Upper lobe of left lung (tissue), 4 donors: ENCODE data around the gene SPOCK3.

ENCODE experiments used
- EP300 ChIP-seq, 4 donors: sonication (generic); formaldehyde crosslinking; IDR thresholded peaks; one replicate each; pipeline ENCODE4 v1.5.1; 2017; ENCODE audit warnings: antibody characterized with exemption in 4 of 4, control low read depth in 2 of 4
- POLR2A ChIP-seq, 4 donors: fragments of 450-650 bp; IDR thresholded peaks; one replicate each; pipeline ENCODE4 v1.5.1; 2016 to 2017; ENCODE audit warnings: antibody characterized with exemption in 4 of 4, mild to moderate bottlenecking in 2 of 4
- POLR2AphosphoS5 ChIP-seq, 2 donors: sonication (generic); formaldehyde crosslinking; IDR thresholded peaks; one replicate each; pipeline ENCODE4 v1.5.1; 2017; ENCODE audit warnings: antibody characterized with exemption in 2 of 2
- TF ChIP-seq, protein P1 (sequence below), 6 experiments: fragments of 450-650 bp in 4 of 6; fragments of 200-600 bp in 2 of 6; sonication (generic) in 2 of 6; IDR thresholded peaks; one replicate each; pipeline ENCODE4 v1.5.1; 2016 to 2019; ENCODE audit warnings: antibody characterized with exemption in 6 of 6

DNA sequence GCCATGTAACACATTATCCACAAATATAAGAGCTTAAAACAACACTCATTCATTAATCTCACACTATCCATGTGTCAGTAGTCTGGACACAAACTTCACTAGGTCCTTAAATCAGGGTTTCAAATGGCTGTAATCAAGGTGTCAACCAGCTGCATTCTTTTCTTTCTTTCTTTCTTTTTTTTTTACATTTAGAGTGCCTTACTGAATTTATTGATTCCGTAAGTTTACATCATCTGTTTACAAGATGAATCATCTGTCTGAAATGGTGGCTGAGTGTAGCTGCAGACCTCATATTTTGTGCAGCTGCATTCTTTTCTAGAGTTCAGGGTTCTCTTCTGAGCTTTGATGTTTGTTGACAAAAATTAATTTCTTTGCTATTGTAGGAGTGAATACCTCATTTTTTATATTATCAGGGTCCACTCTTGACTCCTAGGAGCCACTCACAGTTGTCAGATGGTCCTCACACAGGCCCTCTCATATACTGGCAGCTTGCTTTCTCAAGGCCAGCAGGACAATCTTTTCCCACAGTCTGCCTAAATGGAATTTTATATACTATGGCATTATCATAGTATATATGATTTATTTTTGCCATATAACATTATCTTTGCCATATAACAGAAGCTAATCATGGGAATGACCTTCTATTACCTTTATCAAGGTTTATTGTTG is 37.8 kb downstream of the SPOCK3 start:
- TF ChIP-seq, protein P1, sequence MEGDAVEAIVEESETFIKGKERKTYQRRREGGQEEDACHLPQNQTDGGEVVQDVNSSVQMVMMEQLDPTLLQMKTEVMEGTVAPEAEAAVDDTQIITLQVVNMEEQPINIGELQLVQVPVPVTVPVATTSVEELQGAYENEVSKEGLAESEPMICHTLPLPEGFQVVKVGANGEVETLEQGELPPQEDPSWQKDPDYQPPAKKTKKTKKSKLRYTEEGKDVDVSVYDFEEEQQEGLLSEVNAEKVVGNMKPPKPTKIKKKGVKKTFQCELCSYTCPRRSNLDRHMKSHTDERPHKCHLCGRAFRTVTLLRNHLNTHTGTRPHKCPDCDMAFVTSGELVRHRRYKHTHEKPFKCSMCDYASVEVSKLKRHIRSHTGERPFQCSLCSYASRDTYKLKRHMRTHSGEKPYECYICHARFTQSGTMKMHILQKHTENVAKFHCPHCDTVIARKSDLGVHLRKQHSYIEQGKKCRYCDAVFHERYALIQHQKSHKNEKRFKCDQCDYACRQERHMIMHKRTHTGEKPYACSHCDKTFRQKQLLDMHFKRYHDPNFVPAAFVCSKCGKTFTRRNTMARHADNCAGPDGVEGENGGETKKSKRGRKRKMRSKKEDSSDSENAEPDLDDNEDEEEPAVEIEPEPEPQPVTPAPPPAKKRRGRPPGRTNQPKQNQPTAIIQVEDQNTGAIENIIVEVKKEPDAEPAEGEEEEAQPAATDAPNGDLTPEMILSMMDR (IDR thresholded peaks at IDR 0.05) = no peak
- TF ChIP-seq POLR2AphosphoS5 (IDR thresholded peaks at IDR 0.05) (no peak), EP300 (IDR thresholded peaks at IDR 0.05) (no peak), POLR2A (IDR thresholded peaks at IDR 0.05) (no peak)
